SK-N-SH (cell line): ENCODE results near the gene ACTN3. TPM values are rescaled to one million over a fixed set of nuclear protein-coding genes. Genes with fewer than 3 reads are reported as not detected.

Source experiments
- CTCF ChIA-PET: fragments of 300-600, 350-600 bp; formaldehyde crosslinking; extraction: SDS; loops from one replicate; lab custom pipeline; 2021; lab: Yijun Ruan, JAX
- POLR2A ChIA-PET: fragments of 350-600 bp; sonication (Branson Sonifier 250); formaldehyde crosslinking; extraction: SDS; loops from one replicate; lab custom pipeline; 2020; ENCODE audit warnings: antibody characterized with exemption, inconsistent platforms; lab: Yijun Ruan, JAX
- DNase-seq: peaks from one replicate; pipeline ENCODE4 v3.0.0; 2012
- H2AFZ ChIP-seq: fragments of 200-600 bp; sonication (generic); 2 replicates; pipeline ENCODE4 v1.8.1; 2016; ENCODE audit warnings: antibody characterized with exemption, mild to moderate bottlenecking, low read depth
- H3F3A ChIP-seq: fragments of 200-600 bp; sonication (generic); replicated peaks from 2 replicates; pipeline ENCODE3; 2016; ENCODE audit warnings: antibody characterized with exemption, mild to moderate bottlenecking; ENCODE audit not compliant: insufficient read depth
- H3K27ac ChIP-seq, 2 experiments: fragments of 200-500 bp in 1 of 2; fragments of 200-600 bp in 1 of 2; sonication (Bioruptor generic) in 1 of 2; sonication (generic), shearing (Covaris generic) in 1 of 2; 2 replicates each; pipeline versions ENCODE4 v1.5.1 to v1.6.1; 2014 to 2016; ENCODE audit warnings: low read depth in 2 of 2, inconsistent platforms in 1 of 2, low read length in 1 of 2, mild to moderate bottlenecking in 1 of 2, mixed read lengths in 1 of 2
- H3K27me3 ChIP-seq: fragments of 200-600 bp; sonication (generic), shearing (Covaris generic); 2 replicates; pipeline ENCODE4 v1.6.1; 2016; ENCODE audit warnings: mixed run types; ENCODE audit not compliant: insufficient read depth
- H3K36me3 ChIP-seq, 2 experiments: fragments of 200-500 bp in 1 of 2; fragments of 200-600 bp in 1 of 2; sonication (Bioruptor generic) in 1 of 2; sonication (generic) in 1 of 2; replicated peaks in 1 of 2; 2 replicates each; pipeline versions ENCODE3 to v1.5.1; 2014 to 2016; ENCODE audit warnings: low read length in 1 of 2, mild to moderate bottlenecking in 1 of 2; ENCODE audit not compliant: insufficient read depth in 2 of 2, control insufficient read depth in 1 of 2
- H3K4me1 ChIP-seq, 2 experiments: fragments of 200-500 bp in 1 of 2; fragments of 200-600 bp in 1 of 2; sonication (Bioruptor generic) in 1 of 2; sonication (generic), shearing (Covaris generic) in 1 of 2; 2 replicates each; pipeline versions ENCODE4 v1.5.1 to v1.6.1; 2014 to 2016; ENCODE audit warnings: low read depth in 1 of 2, low read length in 1 of 2, mixed run types in 1 of 2; ENCODE audit not compliant: insufficient read depth in 2 of 2, control insufficient read depth in 1 of 2
- H3K4me2 ChIP-seq: fragments of 200-600 bp; sonication (generic), shearing (Covaris generic); 2 replicates; pipeline ENCODE4 v1.6.1; 2017; ENCODE audit warnings: mixed run types
- H3K4me3 ChIP-seq, 2 experiments: fragments of 200-500 bp in 1 of 2; fragments of 200-600 bp in 1 of 2; sonication (Bioruptor generic) in 1 of 2; sonication (generic), shearing (Covaris generic) in 1 of 2; 2 replicates each; pipeline versions ENCODE4 v1.5.1 to v1.8.1; 2014 to 2016; ENCODE audit warnings: low read depth in 2 of 2, inconsistent platforms in 1 of 2, low read length in 1 of 2, mild to moderate bottlenecking in 1 of 2, mixed read lengths in 1 of 2, moderate library complexity in 1 of 2
- H3K79me2 ChIP-seq: fragments of 200-600 bp; sonication (generic); 2 replicates; pipeline ENCODE4 v1.8.1; 2017; ENCODE audit warnings: mild to moderate bottlenecking; ENCODE audit not compliant: insufficient read depth
- H3K9ac ChIP-seq: fragments of 200-600 bp; sonication (generic); 2 replicates; pipeline ENCODE4 v1.6.1; 2017; ENCODE audit warnings: mixed run types
- H3K9me2 ChIP-seq: fragments of 200-600 bp; sonication (generic); 2 replicates; pipeline ENCODE4 v1.6.1; 2017; ENCODE audit warnings: mixed run types
- H3K9me3 ChIP-seq: fragments of 200-600 bp; sonication (generic); 2 replicates; pipeline ENCODE4 v1.6.1; 2017; ENCODE audit warnings: mixed run types, mild to moderate bottlenecking, moderate library complexity
- H4K20me1 ChIP-seq: fragments of 200-600 bp; sonication (generic); 2 replicates; pipeline ENCODE4 v1.6.1; 2017; ENCODE audit warnings: mild to moderate bottlenecking, mixed run types; ENCODE audit not compliant: insufficient read depth
- CHD2 ChIP-seq: fragments of 150-350 bp; IDR thresholded peaks from 2 replicates; pipeline ENCODE4 v1.6.1; 2018; ENCODE audit warnings: low read length; ENCODE audit not compliant: partially characterized antibody
- CTCF ChIP-seq: fragments of 200-600 bp; sonication (generic); IDR thresholded peaks from 2 replicates; pipeline ENCODE4 v1.6.1; 2017; ENCODE audit warnings: antibody characterized with exemption, mild to moderate bottlenecking, moderate library complexity
- ELF1 ChIP-seq: IDR thresholded peaks from 2 replicates; pipeline ENCODE4 v1.4.0; 2012
- EZH2phosphoT487 ChIP-seq: fragments of 200-600 bp; sonication (generic); IDR thresholded peaks from 2 replicates; pipeline ENCODE4 v1.6.1; 2017; ENCODE audit warnings: low read depth, mixed run types, mild to moderate bottlenecking, antibody characterized with exemption, moderate library complexity, borderline replicate concordance
- GATA2 ChIP-seq: sonication (generic); formaldehyde crosslinking; IDR thresholded peaks from 2 replicates; pipeline ENCODE4 v1.5.0; 2020; ENCODE audit warnings: mild to moderate bottlenecking, missing genetic modification reagents
- IRF3 ChIP-seq: fragments of 150-350 bp; IDR thresholded peaks from 2 replicates; pipeline ENCODE4 v1.6.1; 2016; ENCODE audit warnings: mild to moderate bottlenecking, low read depth, low read length
- MXI1 ChIP-seq: IDR thresholded peaks from 2 replicates; pipeline ENCODE4 v1.6.1; 2012; ENCODE audit warnings: mild to moderate bottlenecking, low read depth, low read length, improper control_type of control experiment
- RCOR1 ChIP-seq: fragments of 150-350 bp; IDR thresholded peaks from 2 replicates; pipeline ENCODE4 v1.6.1; 2017; ENCODE audit warnings: antibody characterized with exemption, low read length
- SIN3A ChIP-seq: IDR thresholded peaks from 2 replicates; pipeline ENCODE4 v1.6.1; 2012; ENCODE audit warnings: low read depth, mild to moderate bottlenecking, low read length, moderate library complexity, borderline replicate concordance
- SMC3 ChIP-seq: IDR thresholded peaks from 2 replicates; pipeline ENCODE4 v1.6.1; 2012; ENCODE audit warnings: low read depth, low read length, improper control_type of control experiment
- TAF1 ChIP-seq: IDR thresholded peaks from 2 replicates; pipeline ENCODE4 v1.6.1; 2012; ENCODE audit warnings: low read depth, mild to moderate bottlenecking, low read length, moderate library complexity, borderline replicate concordance
- TCF12 ChIP-seq: IDR thresholded peaks from 2 replicates; pipeline ENCODE4 v1.4.0; 2012
- USF2 ChIP-seq: fragments of 150-350 bp; IDR thresholded peaks from 2 replicates; pipeline ENCODE4 v1.6.1; 2017; ENCODE audit warnings: antibody characterized with exemption, low read length, low read depth, borderline replicate concordance
- WGBS: methylation state at CpG from one replicate; pipeline ENCODE4 v1.1.6; 2017; ENCODE audit warnings: low lambda C conversion rate; 5-methylcytosine and 5-hydroxymethylcytosine counted together
- polyA plus RNA-seq, 3 experiments: library from polyadenylated mRNA; depleted of rRNA; stranded (reverse); fragments of >200 nt; gene quantifications; 2 replicates each; pipeline ENCODE4 v1.2.3, GENCODE V29; 2012
- TF ChIP-seq, protein P1 (sequence below): IDR thresholded peaks from 2 replicates; pipeline ENCODE4 v1.4.0; 2012; ENCODE audit warnings: low read depth
- TF ChIP-seq, protein P2 (sequence below): IDR thresholded peaks from 2 replicates; pipeline ENCODE4 v1.6.1; 2012; ENCODE audit warnings: mild to moderate bottlenecking, low read depth, low read length, moderate library complexity
- TF ChIP-seq, protein P3 (sequence below): IDR thresholded peaks from 2 replicates; pipeline ENCODE4 v1.4.0; 2012; ENCODE audit warnings: low read depth, borderline replicate concordance
- TF ChIP-seq, protein P4 (sequence below): IDR thresholded peaks from 2 replicates; pipeline ENCODE4; 2012

The ACTN3 gene
- polyA plus RNA-seq, 1 of the 3 experiments (the other 2 are of a cell fraction), result 0.02 TPM

- H3K4me3 ChIP-seq, result no peak overlapping the region
- H3K4me2 ChIP-seq, result no peak overlapping the region
- no peak overlapping the region for H3K9ac ChIP-seq
- no peaks in the 10 kb centered on the region for H3K36me3 ChIP-seq
- DNase-seq, result no peak
- H3K9me2 ChIP-seq, result no peaks in the 10 kb centered on the region
- no peaks in the 10 kb centered on the region for H3K27me3 ChIP-seq
- no peaks in the 10 kb centered on the region for H3F3A ChIP-seq
- H3K4me1 ChIP-seq, result no peaks in the 10 kb centered on the region
- no peaks in the 10 kb centered on the region for H4K20me1 ChIP-seq
- POLR2A ChIA-PET, result no interaction called here
- TF ChIP-seq GATA2 (CRISPR knock-in tag) (no peak), SMC3 (no peak), CTCF (no peak), USF2 (no peak), TAF1 (no peak), ELF1 (no peak), IRF3 (no peak), EZH2phosphoT487 (no peak), SIN3A (no peak), RCOR1 (no peak), MXI1 (no peak), TCF12 (no peak), CHD2 (no peak)
- TF ChIP-seq, protein P1, sequence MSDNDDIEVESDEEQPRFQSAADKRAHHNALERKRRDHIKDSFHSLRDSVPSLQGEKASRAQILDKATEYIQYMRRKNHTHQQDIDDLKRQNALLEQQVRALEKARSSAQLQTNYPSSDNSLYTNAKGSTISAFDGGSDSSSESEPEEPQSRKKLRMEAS, result no peak
- TF ChIP-seq, protein P2, sequence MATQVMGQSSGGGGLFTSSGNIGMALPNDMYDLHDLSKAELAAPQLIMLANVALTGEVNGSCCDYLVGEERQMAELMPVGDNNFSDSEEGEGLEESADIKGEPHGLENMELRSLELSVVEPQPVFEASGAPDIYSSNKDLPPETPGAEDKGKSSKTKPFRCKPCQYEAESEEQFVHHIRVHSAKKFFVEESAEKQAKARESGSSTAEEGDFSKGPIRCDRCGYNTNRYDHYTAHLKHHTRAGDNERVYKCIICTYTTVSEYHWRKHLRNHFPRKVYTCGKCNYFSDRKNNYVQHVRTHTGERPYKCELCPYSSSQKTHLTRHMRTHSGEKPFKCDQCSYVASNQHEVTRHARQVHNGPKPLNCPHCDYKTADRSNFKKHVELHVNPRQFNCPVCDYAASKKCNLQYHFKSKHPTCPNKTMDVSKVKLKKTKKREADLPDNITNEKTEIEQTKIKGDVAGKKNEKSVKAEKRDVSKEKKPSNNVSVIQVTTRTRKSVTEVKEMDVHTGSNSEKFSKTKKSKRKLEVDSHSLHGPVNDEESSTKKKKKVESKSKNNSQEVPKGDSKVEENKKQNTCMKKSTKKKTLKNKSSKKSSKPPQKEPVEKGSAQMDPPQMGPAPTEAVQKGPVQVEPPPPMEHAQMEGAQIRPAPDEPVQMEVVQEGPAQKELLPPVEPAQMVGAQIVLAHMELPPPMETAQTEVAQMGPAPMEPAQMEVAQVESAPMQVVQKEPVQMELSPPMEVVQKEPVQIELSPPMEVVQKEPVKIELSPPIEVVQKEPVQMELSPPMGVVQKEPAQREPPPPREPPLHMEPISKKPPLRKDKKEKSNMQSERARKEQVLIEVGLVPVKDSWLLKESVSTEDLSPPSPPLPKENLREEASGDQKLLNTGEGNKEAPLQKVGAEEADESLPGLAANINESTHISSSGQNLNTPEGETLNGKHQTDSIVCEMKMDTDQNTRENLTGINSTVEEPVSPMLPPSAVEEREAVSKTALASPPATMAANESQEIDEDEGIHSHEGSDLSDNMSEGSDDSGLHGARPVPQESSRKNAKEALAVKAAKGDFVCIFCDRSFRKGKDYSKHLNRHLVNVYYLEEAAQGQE, result no peak
- TF ChIP-seq, protein P3, sequence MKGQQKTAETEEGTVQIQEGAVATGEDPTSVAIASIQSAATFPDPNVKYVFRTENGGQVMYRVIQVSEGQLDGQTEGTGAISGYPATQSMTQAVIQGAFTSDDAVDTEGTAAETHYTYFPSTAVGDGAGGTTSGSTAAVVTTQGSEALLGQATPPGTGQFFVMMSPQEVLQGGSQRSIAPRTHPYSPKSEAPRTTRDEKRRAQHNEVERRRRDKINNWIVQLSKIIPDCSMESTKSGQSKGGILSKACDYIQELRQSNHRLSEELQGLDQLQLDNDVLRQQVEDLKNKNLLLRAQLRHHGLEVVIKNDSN, result no peak
- TF ChIP-seq, protein P4, sequence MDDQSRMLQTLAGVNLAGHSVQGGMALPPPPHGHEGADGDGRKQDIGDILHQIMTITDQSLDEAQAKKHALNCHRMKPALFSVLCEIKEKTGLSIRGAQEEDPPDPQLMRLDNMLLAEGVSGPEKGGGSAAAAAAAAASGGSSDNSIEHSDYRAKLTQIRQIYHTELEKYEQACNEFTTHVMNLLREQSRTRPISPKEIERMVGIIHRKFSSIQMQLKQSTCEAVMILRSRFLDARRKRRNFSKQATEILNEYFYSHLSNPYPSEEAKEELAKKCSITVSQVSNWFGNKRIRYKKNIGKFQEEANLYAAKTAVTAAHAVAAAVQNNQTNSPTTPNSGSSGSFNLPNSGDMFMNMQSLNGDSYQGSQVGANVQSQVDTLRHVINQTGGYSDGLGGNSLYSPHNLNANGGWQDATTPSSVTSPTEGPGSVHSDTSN, result no peak
- CTCF ChIA-PET, result no interaction called here
- no peaks in the 10 kb centered on the region for H3K79me2 ChIP-seq
- H2AFZ ChIP-seq, result no peak overlapping the region
- no peaks in the 10 kb centered on the region for H3K9me3 ChIP-seq
- H3K27ac ChIP-seq, result no peak overlapping the region
- WGBS, result 85% methylated on average over 6 of the region's 10 CpGs
Observed at GRCh38 chr11:66530927-66531709, 15.6 kb upstream of the ACTN3 start.
